CD4-positive, alpha-beta T cell treated with Interleukin-6 at 100 ng/mL for 8 hours (primary cell): ENCODE results near the gene OOSP1.
"Not testable (repeated sequence)": the region's sequence is repeated elsewhere in the genome, so short reads cannot be mapped to it uniquely, and the experiment has no call there.

ENCODE experiments used
- DNase-seq: peaks from one replicate; pipeline ENCODE4 v3.0.0-alpha.2; 2020; ENCODE audit warnings: mixed read lengths, low spot score

The OOSP1 gene

DNA sequence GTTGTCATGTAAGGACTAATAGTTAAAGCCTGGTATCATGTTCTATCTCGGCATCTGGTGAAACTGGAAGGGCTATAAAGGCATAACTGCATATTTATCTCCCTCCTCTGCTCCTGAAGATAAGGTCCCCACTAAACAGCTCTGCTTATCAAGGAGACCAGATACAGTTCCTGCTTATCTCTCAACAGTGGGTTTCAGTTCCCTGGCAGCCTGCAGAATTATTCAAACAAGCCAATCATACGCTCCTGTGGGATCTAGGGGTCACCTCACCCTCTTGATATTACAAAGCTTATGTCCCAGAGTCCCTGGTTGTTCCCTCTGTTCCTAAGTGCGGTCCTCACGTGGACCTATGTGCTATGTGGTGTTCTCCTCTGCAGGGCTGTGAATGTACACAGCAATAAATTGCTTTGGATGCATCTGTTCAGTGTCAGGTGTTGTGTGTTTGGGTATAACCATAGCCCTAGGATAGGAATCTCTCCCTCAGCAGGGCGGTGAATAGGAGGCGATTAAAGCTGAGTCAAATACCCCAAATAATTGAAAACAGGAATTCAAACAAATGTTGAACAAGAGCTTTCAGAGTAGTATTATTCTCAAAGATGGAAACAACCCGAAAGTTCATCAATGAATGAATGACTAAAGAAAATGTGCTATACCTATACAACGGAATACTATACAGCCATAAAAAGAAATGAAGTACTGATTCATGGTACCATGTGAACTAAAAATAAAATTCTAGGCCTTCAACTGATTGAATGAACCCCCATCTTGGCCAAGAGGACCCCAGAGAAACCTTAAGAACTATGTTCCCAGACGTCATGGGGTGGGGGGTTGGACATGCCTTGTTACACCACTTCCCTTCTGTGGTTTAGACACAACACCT is 22.5 kb downstream of the OOSP1 start:
- DNase-seq: no peak

- no peak for DNase-seq
Observed at GRCh38 chr11:59962107-59962482, 23.9 kb downstream of the OOSP1 start.

DNA sequence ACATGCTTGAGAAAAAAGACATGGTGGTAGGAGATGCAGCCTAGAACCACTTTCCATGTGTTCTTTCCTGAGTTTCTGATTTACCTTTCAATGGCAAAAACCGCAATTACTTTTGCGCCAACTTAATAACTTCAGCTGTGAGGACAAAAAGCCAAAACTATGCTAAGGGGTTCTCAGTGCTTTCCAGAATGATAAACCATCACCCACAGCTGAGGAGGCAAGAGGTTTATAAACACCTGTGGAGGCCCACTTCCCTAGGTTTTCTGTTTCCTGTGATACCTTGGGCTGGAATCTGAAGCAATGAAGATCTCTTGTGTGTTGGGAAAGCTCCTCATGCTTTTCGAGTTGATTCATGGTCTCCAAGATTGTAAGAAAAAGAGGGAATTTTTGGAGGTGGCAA is 25.5 kb downstream of the OOSP1 start, which contains the start of gene OOSP4A:
TSS of gene OOSP4A (plus strand) at position 301 of the 400 bp plus-strand sequence. CDS start at position 301, 0 bp downstream.
- DNase-seq: no peak

DNA sequence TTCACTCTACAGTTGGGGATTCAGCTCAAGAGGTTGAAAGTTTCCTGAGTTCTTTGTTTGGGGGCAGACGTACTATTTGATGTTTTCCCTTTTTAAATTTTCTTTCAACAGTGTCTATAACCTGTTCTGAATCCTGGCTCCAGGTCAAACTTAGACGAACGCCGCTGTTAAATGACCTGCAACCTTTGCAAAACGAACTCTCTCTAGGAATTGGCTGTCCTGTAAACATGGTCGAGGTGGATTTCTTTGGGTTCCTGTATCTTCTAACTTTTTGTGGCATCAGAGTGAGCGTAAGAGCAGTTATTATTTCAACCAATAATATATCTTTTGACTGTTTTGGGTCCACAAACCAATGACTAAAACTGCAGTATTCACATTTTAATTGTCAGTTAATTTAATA is 27.2 kb downstream of the OOSP1 start:
- no peak for DNase-seq

DNA sequence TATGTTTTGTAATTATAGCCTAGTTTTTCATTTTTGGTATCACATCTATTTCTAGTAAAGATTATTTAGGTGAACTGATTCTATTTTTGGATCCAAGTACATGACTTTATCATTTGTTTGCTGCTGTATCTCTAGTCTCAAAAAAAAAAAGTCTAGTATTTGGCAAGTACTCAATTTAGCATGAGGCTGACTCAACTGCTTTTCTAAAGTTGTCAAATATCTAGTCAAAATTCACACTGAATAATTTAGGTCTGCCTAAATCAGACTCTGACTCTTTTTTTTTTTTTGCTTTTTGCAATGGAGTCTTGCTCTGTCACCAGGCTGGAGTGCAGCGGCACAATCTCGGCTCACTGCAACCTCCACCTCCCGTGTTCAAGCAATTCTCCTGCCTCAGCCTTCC is 28.0 kb downstream of the OOSP1 start:
- DNase-seq: no peak

- no peak for DNase-seq
Observed at GRCh38 chr11:59967677-59968394, 29.6 kb downstream of the OOSP1 start.

GRCh38 chr11:59968395-59968783 is 30.2 kb downstream of the OOSP1 start:
- no peak for DNase-seq

DNA sequence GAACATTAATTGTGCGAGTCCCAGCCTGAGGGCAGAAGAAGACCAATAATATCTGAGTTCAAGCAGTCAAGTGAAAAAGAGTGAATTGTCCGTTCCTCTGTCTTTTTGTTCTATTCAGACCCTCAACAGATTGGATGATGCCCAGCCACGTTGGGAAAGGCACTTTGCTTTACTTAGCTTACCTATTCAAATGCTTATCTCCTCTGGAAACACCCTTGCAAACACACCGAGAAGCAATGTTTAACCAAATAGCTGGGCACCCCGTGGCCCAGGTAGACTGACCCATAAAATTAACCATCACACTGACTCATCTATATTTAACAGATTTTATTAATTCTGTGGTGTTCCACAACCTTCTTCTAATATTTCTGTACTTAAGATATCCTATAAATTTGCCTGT is 34.9 kb downstream of the OOSP1 start:
- no peak for DNase-seq

- no peak for DNase-seq
Observed at GRCh38 chr11:59981106-59981770, 43.0 kb downstream of the OOSP1 start.

DNA sequence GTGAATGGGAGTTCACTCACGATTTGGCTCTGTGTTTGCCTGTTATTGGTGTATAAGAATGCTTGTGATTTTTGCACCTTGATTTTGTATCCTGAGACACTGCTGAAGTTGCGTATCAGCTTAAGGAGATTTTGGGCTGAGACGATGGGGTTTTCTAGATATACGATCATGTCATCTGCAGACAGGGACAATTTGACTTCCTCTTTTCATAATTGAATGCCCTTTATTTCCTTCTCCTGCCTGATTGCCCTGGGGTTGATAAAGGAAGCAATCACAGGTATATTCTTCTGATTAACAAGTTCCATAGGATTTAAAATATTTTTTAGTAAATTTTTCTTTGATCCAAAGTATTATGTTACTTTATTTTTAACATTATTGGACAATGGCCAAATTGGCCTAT is 43.8 kb downstream of the OOSP1 start:
- DNase-seq: not testable (repeated sequence)

DNA sequence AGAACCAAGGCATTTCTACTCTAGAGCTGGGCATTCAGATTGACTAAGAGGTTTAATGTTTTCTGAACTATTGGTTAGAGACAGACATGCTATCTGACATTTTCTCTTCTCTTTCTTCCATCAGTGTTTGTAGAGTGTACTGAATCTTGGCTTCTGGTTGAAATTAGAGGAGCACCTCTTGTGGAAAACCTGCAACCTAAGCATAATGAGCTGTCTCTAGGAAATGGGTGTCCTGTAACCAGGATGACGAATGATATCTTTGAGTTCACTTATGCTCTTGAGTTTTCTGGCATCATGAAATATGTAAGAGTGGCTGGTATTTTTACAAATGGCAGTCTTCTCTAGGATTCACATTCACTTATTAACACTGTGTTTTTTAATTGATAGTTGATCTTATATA is 45.0 kb downstream of the OOSP1 start:
- no peak for DNase-seq

DNA sequence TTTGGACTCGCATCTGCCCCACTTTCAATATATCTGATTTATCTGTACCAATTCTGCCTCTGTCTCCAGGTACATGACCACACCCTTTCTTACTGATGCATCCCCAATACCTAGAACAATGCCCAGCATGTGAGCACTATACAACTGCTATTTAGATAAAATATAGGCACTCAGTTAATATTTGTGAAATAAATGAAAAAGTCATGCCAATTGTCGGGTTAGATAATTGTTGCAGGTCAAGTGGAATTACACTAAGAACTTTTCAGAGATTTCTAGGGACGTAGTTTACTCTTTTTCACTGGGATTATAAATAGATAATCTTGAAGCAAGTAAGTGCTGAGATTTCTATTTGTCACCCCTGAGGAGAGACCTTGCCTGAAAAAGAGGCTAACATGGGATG is 46.1 kb downstream of the OOSP1 start:
- no peak for DNase-seq

DNA sequence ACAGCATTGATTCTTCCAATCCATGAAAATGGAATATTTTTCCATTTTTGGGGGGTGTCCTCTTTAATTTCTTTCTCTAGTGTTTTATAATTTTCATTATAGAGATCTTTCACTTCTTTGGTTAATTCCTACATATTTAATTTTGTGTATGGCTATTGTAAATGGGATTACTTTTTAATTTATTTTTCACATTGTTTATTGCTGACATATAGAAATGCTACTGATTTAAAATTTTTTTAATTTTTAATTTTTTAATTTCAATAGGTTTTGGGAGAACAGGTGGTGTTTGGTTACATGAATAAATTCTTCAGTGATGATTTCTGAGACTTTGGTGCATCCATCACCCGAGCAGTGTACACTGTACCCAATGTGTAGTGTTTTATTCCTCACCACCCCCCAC is 52.2 kb downstream of the OOSP1 start:
- DNase-seq: no peak

GRCh38 chr11:59992425-59992824 is 54.2 kb downstream of the OOSP1 start:
- DNase-seq: no peak

DNA sequence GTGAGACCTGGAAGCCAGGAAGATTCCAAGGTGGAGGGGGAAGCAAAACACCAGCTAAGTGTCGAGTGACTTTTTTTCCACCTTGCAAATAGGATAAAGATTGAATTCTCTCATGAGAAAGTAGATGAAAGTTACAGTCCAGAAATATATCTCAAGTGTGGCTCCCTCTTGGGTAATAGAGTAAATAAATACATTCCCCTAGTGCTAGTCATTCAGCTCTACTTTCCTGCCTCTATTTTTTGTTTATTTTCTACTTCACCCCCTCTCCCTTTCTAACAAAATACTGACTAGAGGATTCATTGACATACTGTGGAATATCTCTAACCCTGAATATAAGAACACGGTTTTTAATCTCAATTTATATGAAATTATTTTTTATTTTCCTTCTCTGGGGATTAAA is 59.6 kb downstream of the OOSP1 start:
- DNase-seq: no peak

DNA sequence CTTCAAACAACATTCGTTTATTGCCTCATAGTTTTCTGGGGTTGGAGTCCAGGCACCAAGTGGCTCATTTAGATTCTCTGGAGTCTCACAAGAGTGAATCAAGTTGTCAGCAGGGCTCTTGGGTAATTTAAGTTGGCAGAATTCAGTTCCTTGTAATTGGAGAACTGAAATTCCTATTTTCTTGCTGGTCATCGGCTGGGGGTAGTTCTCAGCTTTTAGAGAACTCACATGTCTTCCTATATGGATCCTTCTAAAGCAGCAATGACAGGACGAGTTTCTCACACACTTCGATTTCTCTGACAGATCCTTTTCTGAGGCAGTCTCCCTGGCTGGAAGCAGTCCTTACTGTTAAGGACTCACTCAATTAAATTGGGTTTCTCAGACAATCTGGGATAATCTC is 61.5 kb downstream of the OOSP1 start:
- no peak for DNase-seq

GRCh38 chr11:60003729-60004128 is 65.5 kb downstream of the OOSP1 start:
- DNase-seq: no peak

DNA sequence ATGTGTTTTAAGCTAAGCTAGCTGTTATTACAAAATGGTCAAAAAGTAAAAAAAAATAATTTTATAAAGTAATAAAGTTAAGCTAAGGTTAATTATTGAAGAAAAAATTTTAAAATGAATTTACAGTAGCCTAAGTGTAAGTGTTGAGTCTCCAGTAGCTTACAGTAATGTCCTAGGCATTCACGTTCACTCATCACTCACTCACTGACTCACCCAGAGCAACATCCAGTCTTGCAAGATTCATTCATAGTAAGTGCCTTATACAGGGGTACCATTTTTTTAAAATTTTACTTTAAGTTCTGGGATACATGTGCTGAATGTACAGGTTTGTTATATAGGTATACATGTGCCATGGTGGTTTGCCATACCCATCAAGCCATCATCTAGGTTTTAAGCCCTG is 67.1 kb downstream of the OOSP1 start:
- DNase-seq: no peak
